Esophagus muscularis mucosa (tissue), 4 donors: Measurements from ENCODE around the gene TMCC1. TPM values are rescaled to one million over a fixed set of nuclear protein-coding genes. Genes with fewer than 3 reads are reported as not detected.

Experiments used
- DNase-seq: peaks from one replicate; pipeline ENCODE4 v3.0.0-alpha.2; 2017; ENCODE audit errors: extremely low spot score
- H3K27ac ChIP-seq, 4 donors: fragments of 200-600 bp; sonication (generic); replicated peaks in 1 of 4; 1 replicate in 3 of 4; 2 replicates in 1 of 4; pipeline ENCODE4 v1.5.1; 2016 to 2019; ENCODE audit warnings: mild to moderate bottlenecking in 1 of 4
- H3K27me3 ChIP-seq, 4 donors: fragments of 200-600 bp; sonication (generic); one replicate each; pipeline versions ENCODE4 v1.5.1 to v1.6.0; 2016 to 2019
- H3K36me3 ChIP-seq, 4 donors: fragments of 200-600 bp; sonication (generic); one replicate each; pipeline ENCODE4 v1.5.1; 2016 to 2019
- H3K4me1 ChIP-seq, 4 donors: fragments of 200-600 bp; sonication (generic); one replicate each; pipeline ENCODE4 v1.5.1; 2016 to 2019
- H3K4me3 ChIP-seq, 4 donors: fragments of 200-600 bp; sonication (generic); 1 replicate in 2 of 4; 2 replicates in 2 of 4; pipeline ENCODE4 v1.5.1; 2016 to 2019; ENCODE audit warnings: mild to moderate bottlenecking in 4 of 4, moderate library complexity in 1 of 4
- H3K9me3 ChIP-seq, 4 donors: fragments of 200-600 bp; sonication (generic); 1 replicate in 3 of 4; 2 replicates in 1 of 4; pipeline ENCODE4 v1.5.1; 2016 to 2019
- EP300 ChIP-seq: sonication (generic); formaldehyde crosslinking; IDR thresholded peaks from one replicate; pipeline ENCODE4 v1.6.1; 2017; ENCODE audit warnings: antibody characterized with exemption
- POLR2A ChIP-seq: fragments of 450-650 bp; IDR thresholded peaks from one replicate; pipeline ENCODE4 v1.6.1; 2017; ENCODE audit warnings: antibody characterized with exemption, moderate library complexity, mild to moderate bottlenecking, low read depth
- POLR2AphosphoS5 ChIP-seq, 2 donors: sonication (generic); formaldehyde crosslinking; IDR thresholded peaks; one replicate each; pipeline ENCODE4 v1.6.1; 2017; ENCODE audit warnings: antibody characterized with exemption in 2 of 2
- WGBS: methylation state at CpG from one replicate; pipeline ENCODE4 v1.1.5; 2018; 5-methylcytosine and 5-hydroxymethylcytosine counted together
- intact Hi-C: fragments of 100-400 bp; cut with DNase I; formaldehyde crosslinking; loops from one replicate; pipeline ENCODE4 v1.15.1; 2023
- total RNA-seq, 4 donors: library from RNA; depleted of rRNA; stranded (reverse); fragments of >200 nt; gene quantifications; one replicate each; pipeline versions ENCODE4 v1.1.0 to v1.2.1, GENCODE V29; 2016
- TF ChIP-seq, protein P1 (sequence below), 3 experiments: fragments of 200-600 bp in 2 of 3; fragments of 450-650 bp in 1 of 3; sonication (generic) in 2 of 3; IDR thresholded peaks; one replicate each; pipeline ENCODE4 v1.5.1; 2017 to 2019; ENCODE audit warnings: antibody characterized with exemption in 3 of 3, mild to moderate bottlenecking in 2 of 3, moderate library complexity in 1 of 3

Gene TMCC1
- total RNA-seq, 4 donors from 2014 or later, result 24.5 to 36.2 (median 28.9) TPM

DNA sequence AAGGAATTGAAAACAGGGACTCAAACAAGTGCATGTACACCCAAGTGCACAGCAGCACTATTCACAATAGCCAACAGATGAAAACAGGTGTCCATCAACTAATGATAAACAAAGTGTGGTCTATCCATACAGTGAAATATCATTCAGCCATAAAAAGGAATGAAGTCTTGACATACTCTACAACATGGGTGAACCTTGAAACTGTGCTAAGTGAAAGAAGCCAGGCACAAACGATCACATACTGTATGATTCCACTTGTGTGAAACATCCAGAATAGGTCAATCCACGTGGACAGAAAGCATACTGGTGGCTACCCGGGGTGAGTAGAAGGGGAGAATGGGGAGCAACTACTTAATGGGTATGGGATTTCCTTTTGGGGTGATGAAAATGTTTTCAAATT is 257.4 kb downstream of the TMCC1 start:
- no peak for DNase-seq
- no peak for TF ChIP-seq EP300
- TF ChIP-seq POLR2AphosphoS5 (IDR thresholded peaks at IDR 0.05), result no peak
- no peak for TF ChIP-seq POLR2A
- no peaks in the 10 kb centered on the region for H3K4me1 ChIP-seq
- 79% methylated on average over 3 of the region's 3 CpGs for WGBS
- H3K27me3 ChIP-seq, result no peaks in the 10 kb centered on the region
- no peaks in the 10 kb centered on the region for H3K36me3 ChIP-seq
- H3K4me3 ChIP-seq, result no peak overlapping the region
- H3K9me3 ChIP-seq, result peaks cover 0 to 4% (median 0%) of the 10 kb centered on the region in 4 donors
- no peak overlapping the region for H3K27ac ChIP-seq
- intact Hi-C loops, result no loop called here

DNA sequence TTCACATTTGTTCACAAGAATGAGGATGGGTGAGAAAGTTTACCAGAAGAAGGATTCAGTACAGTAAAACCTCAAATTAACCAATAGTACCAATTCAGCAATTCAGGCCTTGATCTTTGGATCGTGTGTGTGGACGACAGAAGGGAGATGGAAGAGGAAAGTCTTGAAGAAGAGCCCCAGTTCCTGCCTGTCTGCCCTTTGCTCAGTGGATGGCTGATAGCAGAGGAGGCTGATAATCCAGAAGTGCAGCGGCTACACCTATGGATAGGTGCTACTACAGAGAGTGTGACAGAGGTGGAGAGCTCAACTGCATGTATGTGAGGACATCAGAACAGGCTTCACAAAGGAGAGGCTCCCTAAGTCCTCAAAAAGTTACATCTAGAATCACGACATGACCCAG is 257.9 kb downstream of the TMCC1 start:
- no peak overlapping the region for H3K27ac ChIP-seq
- no peaks in the 10 kb centered on the region for H3K36me3 ChIP-seq
- intact Hi-C loops, result no loop called here
- DNase-seq, result no peak
- peaks cover 0 to 4% (median 0%) of the 10 kb centered on the region in 4 donors for H3K9me3 ChIP-seq
- WGBS, result 89% methylated on average over 3 of the region's 4 CpGs
- TF ChIP-seq POLR2AphosphoS5 (IDR thresholded peaks at IDR 0.05), result no peak
- H3K4me3 ChIP-seq, result no peak overlapping the region
- H3K27me3 ChIP-seq, result no peaks in the 10 kb centered on the region
- H3K4me1 ChIP-seq, result no peaks in the 10 kb centered on the region

DNA sequence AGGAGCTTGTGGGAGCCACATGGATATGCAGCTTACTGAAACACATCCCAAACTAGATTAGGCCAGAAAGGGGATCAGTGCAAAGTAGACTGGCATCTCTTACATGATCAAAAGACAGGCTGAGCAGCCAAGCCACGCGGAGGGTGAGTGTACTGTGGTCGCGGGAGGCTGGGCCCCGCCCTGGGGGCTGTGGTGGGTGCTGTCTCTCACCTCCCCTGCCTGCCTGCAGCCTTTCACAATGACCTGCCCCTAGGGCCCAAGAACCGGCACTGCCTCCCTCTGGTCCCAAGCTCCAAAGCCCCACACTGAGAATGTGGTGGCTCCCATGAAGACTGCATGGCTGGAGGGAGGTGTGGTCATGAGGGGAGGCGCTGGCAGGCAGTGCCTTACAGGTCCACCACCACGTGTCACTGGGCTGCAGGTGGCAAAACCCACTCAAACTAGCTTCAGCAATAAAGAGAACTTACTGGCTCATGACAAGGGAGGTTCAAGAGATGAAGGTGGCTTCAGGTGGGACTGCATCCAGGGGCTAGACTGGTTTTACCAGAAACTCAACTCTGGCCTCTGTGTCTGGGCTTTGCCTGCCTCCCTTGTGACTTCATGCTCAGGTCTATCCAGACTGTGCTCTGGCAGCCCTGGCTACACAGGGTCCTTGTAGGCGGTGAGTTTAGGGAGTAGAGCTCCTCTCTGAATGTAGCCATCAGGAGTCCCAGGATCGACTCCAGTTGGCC is 259.6 kb downstream of the TMCC1 start:
- no peak for DNase-seq
- Histone ChIP-seq H3K36me3 (no peaks in the 10 kb centered on the region), H3K27ac (no peak overlapping the region), H3K4me3 (no peak overlapping the region), H3K27me3 (no peaks in the 10 kb centered on the region), H3K4me1 (no peaks in the 10 kb centered on the region), H3K9me3 (peaks cover 0 to 4% (median 0%) of the 10 kb centered on the region in 4 donors)
- TF ChIP-seq POLR2A, result no peak
- no peak for TF ChIP-seq POLR2AphosphoS5 (IDR thresholded peaks at IDR 0.05)
- TF ChIP-seq, protein P1, sequence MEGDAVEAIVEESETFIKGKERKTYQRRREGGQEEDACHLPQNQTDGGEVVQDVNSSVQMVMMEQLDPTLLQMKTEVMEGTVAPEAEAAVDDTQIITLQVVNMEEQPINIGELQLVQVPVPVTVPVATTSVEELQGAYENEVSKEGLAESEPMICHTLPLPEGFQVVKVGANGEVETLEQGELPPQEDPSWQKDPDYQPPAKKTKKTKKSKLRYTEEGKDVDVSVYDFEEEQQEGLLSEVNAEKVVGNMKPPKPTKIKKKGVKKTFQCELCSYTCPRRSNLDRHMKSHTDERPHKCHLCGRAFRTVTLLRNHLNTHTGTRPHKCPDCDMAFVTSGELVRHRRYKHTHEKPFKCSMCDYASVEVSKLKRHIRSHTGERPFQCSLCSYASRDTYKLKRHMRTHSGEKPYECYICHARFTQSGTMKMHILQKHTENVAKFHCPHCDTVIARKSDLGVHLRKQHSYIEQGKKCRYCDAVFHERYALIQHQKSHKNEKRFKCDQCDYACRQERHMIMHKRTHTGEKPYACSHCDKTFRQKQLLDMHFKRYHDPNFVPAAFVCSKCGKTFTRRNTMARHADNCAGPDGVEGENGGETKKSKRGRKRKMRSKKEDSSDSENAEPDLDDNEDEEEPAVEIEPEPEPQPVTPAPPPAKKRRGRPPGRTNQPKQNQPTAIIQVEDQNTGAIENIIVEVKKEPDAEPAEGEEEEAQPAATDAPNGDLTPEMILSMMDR (IDR thresholded peaks at IDR 0.05), result no peak
- no peak for TF ChIP-seq EP300
- WGBS, result 79% methylated on average over 10 of the region's 10 CpGs
- intact Hi-C loops, result no loop called here

DNA sequence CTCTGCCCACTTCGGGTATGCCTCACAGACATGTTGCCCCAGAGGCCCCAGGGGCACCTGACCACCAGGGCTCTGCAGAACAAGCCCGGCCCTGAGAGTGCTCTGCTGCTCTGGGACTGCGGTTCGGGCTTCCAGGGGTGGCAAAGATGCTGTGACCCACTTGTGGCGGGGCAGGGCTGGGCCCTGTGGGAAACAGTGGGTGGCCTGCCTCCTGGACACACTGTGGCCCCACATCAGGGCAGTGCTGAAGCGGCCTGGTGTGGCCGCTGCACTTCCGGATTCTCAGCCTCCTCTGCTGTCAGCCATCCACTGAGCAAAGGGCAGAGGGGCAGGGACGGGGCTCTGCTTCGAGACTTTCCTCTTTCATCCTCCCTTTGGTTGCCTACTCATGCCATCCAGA is 260.5 kb downstream of the TMCC1 start:
- TF ChIP-seq EP300, result no peak
- TF ChIP-seq POLR2A, result no peak
- TF ChIP-seq, protein P1 (IDR thresholded peaks at IDR 0.05), result no peak
- no peak for TF ChIP-seq POLR2AphosphoS5 (IDR thresholded peaks at IDR 0.05)
- H3K4me3 ChIP-seq, result no peak overlapping the region
- H3K4me1 ChIP-seq, result peaks cover 6 to 9% (median 8%) of the 10 kb centered on the region in 4 donors
- no peak overlapping the region for H3K27ac ChIP-seq
- no peak for DNase-seq
- H3K36me3 ChIP-seq, result no peaks in the 10 kb centered on the region
- intact Hi-C loops, result no loop called here
- no peaks in the 10 kb centered on the region for H3K27me3 ChIP-seq
- 90% methylated on average over 7 of the region's 10 CpGs for WGBS
- peaks cover 0 to 4% (median 0%) of the 10 kb centered on the region in 4 donors for H3K9me3 ChIP-seq

DNA sequence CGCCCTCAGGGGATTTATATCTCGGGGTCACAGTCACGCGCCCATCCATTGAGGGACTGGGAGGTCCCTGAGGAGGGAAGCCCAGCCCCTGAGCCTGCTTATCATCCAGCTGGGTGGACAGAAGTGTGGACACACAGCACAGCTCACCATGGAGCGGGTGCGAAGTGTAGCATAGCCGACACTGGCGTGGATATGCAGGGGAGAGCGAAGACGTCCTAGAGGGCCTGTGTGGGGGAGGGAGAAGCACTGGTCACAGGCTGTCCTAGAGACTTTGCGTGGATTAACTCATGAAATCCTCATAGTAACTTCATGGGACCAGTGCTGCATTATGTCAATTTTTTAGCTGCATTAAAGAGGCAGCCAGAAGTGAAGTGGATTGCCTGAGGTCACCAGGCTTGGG is 261.0 kb downstream of the TMCC1 start:
- no peak for DNase-seq
- 94% methylated on average over 8 of the region's 11 CpGs for WGBS
- no peaks in the 10 kb centered on the region for H3K36me3 ChIP-seq
- H3K27ac ChIP-seq, result no peak overlapping the region
- peaks cover 9 to 13% (median 12%) of the 10 kb centered on the region in 4 donors for H3K4me1 ChIP-seq
- no peak overlapping the region for H3K4me3 ChIP-seq
- intact Hi-C loops, result no loop called here
- TF ChIP-seq POLR2A, result no peak
- TF ChIP-seq, protein P1 (IDR thresholded peaks at IDR 0.05), result no peak
- peaks cover 0 to 4% (median 0%) of the 10 kb centered on the region in 4 donors for H3K9me3 ChIP-seq
- H3K27me3 ChIP-seq, result no peaks in the 10 kb centered on the region

DNA sequence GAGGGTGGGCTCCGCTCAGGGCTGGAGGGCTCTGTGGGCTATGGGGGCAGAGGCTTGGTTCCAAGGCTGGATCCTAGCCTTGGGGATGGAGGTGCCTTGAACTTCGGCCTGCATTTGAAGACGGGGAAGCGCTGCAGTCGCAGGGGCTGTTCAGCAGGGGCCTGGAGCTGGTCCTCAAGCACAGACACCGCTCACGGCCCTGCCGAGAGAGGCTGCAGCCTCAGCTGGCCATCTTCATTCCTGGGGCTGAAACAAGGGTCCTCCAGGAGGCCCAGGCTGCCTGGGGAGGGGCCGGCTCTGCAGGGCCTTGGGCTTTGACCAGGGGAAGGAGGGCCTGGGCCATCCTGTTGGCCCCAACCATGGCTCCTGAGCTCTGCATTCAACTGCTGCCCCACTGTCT is 261.5 kb downstream of the TMCC1 start:
- H3K4me3 ChIP-seq, result no peak overlapping the region
- H3K36me3 ChIP-seq, result no peaks in the 10 kb centered on the region
- H3K27ac ChIP-seq, result no peak overlapping the region
- no peak for TF ChIP-seq POLR2A
- TF ChIP-seq POLR2AphosphoS5 (IDR thresholded peaks at IDR 0.05), result no peak
- TF ChIP-seq, protein P1 (IDR thresholded peaks at IDR 0.05), result no peak
- TF ChIP-seq EP300, result no peak
- H3K9me3 ChIP-seq, result peaks cover 0 to 4% (median 0%) of the 10 kb centered on the region in 4 donors
- DNase-seq, result no peak
- WGBS, result 86% methylated on average over 1 of the region's 9 CpGs
- no peaks in the 10 kb centered on the region for H3K27me3 ChIP-seq
- intact Hi-C loops, result no loop called here
- peaks cover 14 to 18% (median 17%) of the 10 kb centered on the region in 4 donors for H3K4me1 ChIP-seq
